ENCODE measurements around the gene FBXO24.
"Not testable (repeated sequence)": the region's sequence is repeated elsewhere in the genome, so short reads cannot be mapped to it uniquely, and the experiment has no call there.

Gene FBXO24

DNA sequence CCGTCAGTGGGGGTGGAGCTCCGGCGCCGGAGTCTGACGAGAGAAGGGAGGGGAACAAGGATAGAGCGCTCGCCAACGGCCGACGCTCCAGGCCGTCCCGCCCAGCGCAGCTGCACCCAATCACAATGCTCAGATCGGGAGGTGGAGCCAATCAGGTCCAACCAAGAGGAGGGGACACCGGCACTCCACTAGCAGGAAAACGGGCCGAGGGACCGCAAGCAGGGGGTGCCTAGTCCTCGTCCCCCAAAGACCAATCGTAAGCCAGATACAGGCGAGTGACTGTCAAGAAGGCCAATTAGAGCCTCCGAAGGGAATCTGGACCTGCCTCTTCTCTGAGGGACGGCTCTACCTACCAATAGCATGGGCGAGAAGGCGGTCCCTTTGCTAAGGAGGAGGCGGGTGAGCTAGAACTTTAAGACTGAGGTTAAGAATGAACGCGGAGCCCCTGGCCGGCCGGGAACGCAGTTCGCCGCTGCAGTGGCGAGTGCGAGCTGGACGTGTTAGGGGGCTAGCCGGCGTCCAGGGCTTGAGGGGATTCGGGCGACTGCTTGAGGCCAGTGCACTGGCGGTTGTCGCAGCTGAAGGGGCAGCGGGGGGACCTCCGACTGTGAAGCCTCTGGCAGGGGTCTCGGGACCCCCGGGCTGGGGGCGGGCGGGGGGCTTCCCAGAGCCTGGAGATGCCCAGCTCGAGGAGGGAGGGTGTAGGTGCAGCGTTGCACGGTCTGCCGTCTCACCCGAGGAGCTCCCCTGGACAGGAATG, at the start of gene FBXO24:
FBXO24 (plus strand) TSS at position 63 of the 760 bp plus-strand sequence; CDS start at position 361, 298 bp downstream.
- TF ChIP-seq, protein P1, sequence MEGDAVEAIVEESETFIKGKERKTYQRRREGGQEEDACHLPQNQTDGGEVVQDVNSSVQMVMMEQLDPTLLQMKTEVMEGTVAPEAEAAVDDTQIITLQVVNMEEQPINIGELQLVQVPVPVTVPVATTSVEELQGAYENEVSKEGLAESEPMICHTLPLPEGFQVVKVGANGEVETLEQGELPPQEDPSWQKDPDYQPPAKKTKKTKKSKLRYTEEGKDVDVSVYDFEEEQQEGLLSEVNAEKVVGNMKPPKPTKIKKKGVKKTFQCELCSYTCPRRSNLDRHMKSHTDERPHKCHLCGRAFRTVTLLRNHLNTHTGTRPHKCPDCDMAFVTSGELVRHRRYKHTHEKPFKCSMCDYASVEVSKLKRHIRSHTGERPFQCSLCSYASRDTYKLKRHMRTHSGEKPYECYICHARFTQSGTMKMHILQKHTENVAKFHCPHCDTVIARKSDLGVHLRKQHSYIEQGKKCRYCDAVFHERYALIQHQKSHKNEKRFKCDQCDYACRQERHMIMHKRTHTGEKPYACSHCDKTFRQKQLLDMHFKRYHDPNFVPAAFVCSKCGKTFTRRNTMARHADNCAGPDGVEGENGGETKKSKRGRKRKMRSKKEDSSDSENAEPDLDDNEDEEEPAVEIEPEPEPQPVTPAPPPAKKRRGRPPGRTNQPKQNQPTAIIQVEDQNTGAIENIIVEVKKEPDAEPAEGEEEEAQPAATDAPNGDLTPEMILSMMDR (IDR thresholded peaks at IDR 0.05; ENCODE audit: low read length), result no peak
- TF ChIP-seq EZH2 (IDR thresholded peaks at IDR 0.05; ENCODE audit: borderline replicate concordance, low read length), result no peak
- Histone ChIP-seq H3K9me2 (ENCODE audit: low read depth, low read length) (no peaks in the 10 kb centered on the region), H3K36me3 (ENCODE audit: insufficient read depth, low read length) (peaks cover 18% of the 10 kb centered on the region), H3K79me2 (ENCODE audit: insufficient read depth, low read length) (no peaks in the 10 kb centered on the region), H3K27me3 (ENCODE audit: insufficient read depth, low read length) (no peaks in the 10 kb centered on the region; the same call in 1 of the 2 replicates), H3K9ac (ENCODE audit: low read length) (peak within 1 kb of the TSS; percentile 86), H3K4me1 (ENCODE audit: insufficient read depth, low read length, severe bottlenecking) (peaks cover 32% of the 10 kb centered on the region), H3K27ac (ENCODE audit: low read depth, low read length, poor library complexity, severe bottlenecking) (peak within 1 kb of the TSS; percentile 92), H3K9me3 (ENCODE audit: low read length) (no peaks in the 10 kb centered on the region), H3K4me3 (ENCODE audit: low read depth, low read length, poor library complexity, severe bottlenecking) (peak within 1 kb of the TSS; percentile 75), H3F3A (ENCODE audit: insufficient read depth, low read length) (no peaks in the 10 kb centered on the region), H4K20me1 (ENCODE audit: insufficient read depth, low read length) (no peaks in the 10 kb centered on the region), H3K4me2 (ENCODE audit: low read length) (peak within 1 kb of the TSS; percentile 84), H2AFZ (ENCODE audit: low read length) (no peak within 1 kb of the TSS)

DNA sequence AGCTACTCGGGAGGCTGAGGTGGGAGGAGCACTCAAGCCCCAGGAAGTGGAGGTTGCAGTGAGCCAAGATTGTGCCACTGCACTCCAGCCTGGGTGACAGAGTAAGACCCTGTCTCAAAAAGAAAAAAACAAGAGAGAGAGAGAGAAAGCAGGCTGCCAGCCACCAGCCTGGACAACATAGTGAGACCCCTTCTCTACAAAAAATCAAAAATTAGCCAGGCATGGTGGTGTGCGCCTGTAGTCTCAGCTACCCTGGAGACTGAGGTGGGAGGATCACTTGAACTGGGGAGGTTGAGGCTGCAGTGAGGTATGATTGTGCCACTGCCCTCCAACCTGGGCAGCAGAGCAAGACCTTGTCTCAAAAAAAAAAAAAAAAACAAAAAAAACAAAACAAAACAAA, 49.4 kb upstream of the FBXO24 start:
- not testable (repeated sequence) for H3K27ac ChIP-seq (ENCODE audit: low read depth, low read length, poor library complexity, severe bottlenecking); H3K36me3 ChIP-seq (ENCODE audit: insufficient read depth, low read length); H3K9me2 ChIP-seq (ENCODE audit: low read depth, low read length); H3K9ac ChIP-seq (ENCODE audit: low read length); H3K79me2 ChIP-seq (ENCODE audit: insufficient read depth, low read length); H3K4me2 ChIP-seq (ENCODE audit: low read length); H3K4me3 ChIP-seq (ENCODE audit: low read depth, low read length, poor library complexity, severe bottlenecking); H3K27me3 ChIP-seq (ENCODE audit: insufficient read depth, low read length); H4K20me1 ChIP-seq (ENCODE audit: insufficient read depth, low read length); H3F3A ChIP-seq (ENCODE audit: insufficient read depth, low read length); H2AFZ ChIP-seq (ENCODE audit: low read length); H3K9me3 ChIP-seq (ENCODE audit: low read length)
- H3K4me1 ChIP-seq (ENCODE audit: insufficient read depth, low read length, severe bottlenecking), result peaks cover 15% of the 10 kb centered on the region

GRCh38 chr7:100538348-100538653, 47.8 kb upstream of the FBXO24 start:
- TF ChIP-seq, protein P1 (IDR thresholded peaks at IDR 0.05; ENCODE audit: low read length), result no peak
- Histone ChIP-seq H4K20me1 (ENCODE audit: insufficient read depth, low read length) (no peaks in the 10 kb centered on the region), H3K9me2 (ENCODE audit: low read depth, low read length) (no peaks in the 10 kb centered on the region), H3K4me3 (ENCODE audit: low read depth, low read length, poor library complexity, severe bottlenecking) (peak overlapping the region; percentile 59), H3K4me2 (ENCODE audit: low read length) (peak overlapping the region; percentile 93), H3F3A (ENCODE audit: insufficient read depth, low read length) (no peaks in the 10 kb centered on the region), H3K79me2 (ENCODE audit: insufficient read depth, low read length) (no peaks in the 10 kb centered on the region), H3K27me3 (ENCODE audit: insufficient read depth, low read length) (peaks cover 5% of the 10 kb centered on the region; the same call in 1 of the 2 replicates), H3K36me3 (ENCODE audit: insufficient read depth, low read length) (no peaks in the 10 kb centered on the region), H3K27ac (ENCODE audit: low read depth, low read length, poor library complexity, severe bottlenecking) (no peak overlapping the region), H2AFZ (ENCODE audit: low read length) (peak overlapping the region; percentile 98), H3K9me3 (ENCODE audit: low read length) (no peaks in the 10 kb centered on the region), H3K9ac (ENCODE audit: low read length) (peak overlapping the region; percentile 58), H3K4me1 (ENCODE audit: insufficient read depth, low read length, severe bottlenecking) (peaks cover 15% of the 10 kb centered on the region)

Measured in OCI-LY1 (cell line).